SK-N-SH treated with all-trans-retinoic acid at 6 μM for 48 hours (cell line): Measurements from ENCODE around the gene SLC38A10.

Source experiments
- ARNTL ChIP-seq: fragments of 450-650 bp; formaldehyde crosslinking; IDR thresholded peaks from 2 replicates; pipeline ENCODE4 v1.5.0; 2020; ENCODE audit warnings: low read depth, mild to moderate bottlenecking, moderate library complexity, borderline replicate concordance
- GLIS3 ChIP-seq: fragments of 250-450 bp; sonication (Bioruptor Pico); IDR thresholded peaks from 2 replicates; pipeline ENCODE4 v1.5.0; 2020; ENCODE audit warnings: mild to moderate bottlenecking, moderate library complexity
- OSR1 ChIP-seq: fragments of 250-450 bp; sonication (Bioruptor Pico); IDR thresholded peaks from 2 replicates; pipeline ENCODE4 v1.8.0; 2022; ENCODE audit warnings: moderate library complexity, mild to moderate bottlenecking, inconsistent platforms
- PATZ1 ChIP-seq: fragments of 250-450 bp; sonication (Bioruptor Pico); IDR thresholded peaks from 2 replicates; pipeline ENCODE4 v1.8.0; 2020; ENCODE audit warnings: mild to moderate bottlenecking, moderate library complexity, borderline replicate concordance
- RARB ChIP-seq: fragments of 250-450 bp; sonication (Bioruptor Pico); IDR thresholded peaks from 2 replicates; pipeline ENCODE4 v1.8.0; 2021; ENCODE audit warnings: mild to moderate bottlenecking, moderate library complexity
- SNAI2 ChIP-seq: fragments of 250-450 bp; sonication (Bioruptor Pico); IDR thresholded peaks from 2 replicates; pipeline ENCODE4 v1.5.0; 2020; ENCODE audit warnings: mild to moderate bottlenecking, moderate library complexity
- ZFP3 ChIP-seq: fragments of 250-450 bp; sonication (Bioruptor Pico); IDR thresholded peaks from 2 replicates; pipeline ENCODE4 v1.5.0; 2020; ENCODE audit warnings: mild to moderate bottlenecking, moderate library complexity

- TF ChIP-seq ZFP3 (CRISPR knock-in tag): no peak
- no peak for TF ChIP-seq ARNTL (CRISPR knock-in tag)
- no peak for TF ChIP-seq PATZ1 (CRISPR knock-in tag)
- TF ChIP-seq OSR1 (CRISPR knock-in tag): no peak
- no peak for TF ChIP-seq GLIS3 (CRISPR knock-in tag)
- no peak for TF ChIP-seq SNAI2 (CRISPR knock-in tag)
- TF ChIP-seq RARB: no peak
Measured at GRCh38 chr17:81228420-81228819, 66.7 kb downstream of the SLC38A10 start.
